K562 (cell line): Measurements from ENCODE around the gene RNF31.

ENCODE experiments used
- CEBPZ ChIP-seq: fragments of 150-350 bp; IDR thresholded peaks from 2 replicates; pipeline ENCODE4 v1.6.1; 2014; ENCODE audit warnings: low read depth, mild to moderate bottlenecking, low read length, borderline replicate concordance
- E2F5 ChIP-seq: sonication (generic); formaldehyde crosslinking; IDR thresholded peaks from 2 replicates; pipeline ENCODE4 v1.8.0; 2022; ENCODE audit warnings: mild to moderate bottlenecking, missing genetic modification reagents
- FOXK2 ChIP-seq, 2 experiments: fragments of 450-650 bp; IDR thresholded peaks in 1 of 2; conservative IDR thresholded peaks in 1 of 2; 2 replicates each; pipeline ENCODE4 v1.6.1; 2016; ENCODE audit warnings: low read depth in 2 of 2, mild to moderate bottlenecking in 1 of 2
- HDAC2 ChIP-seq: fragments of 450-650 bp; IDR thresholded peaks from 2 replicates; pipeline ENCODE4 v1.6.1; 2016; ENCODE audit warnings: mild to moderate bottlenecking
- HDAC8 ChIP-seq: fragments of 450-650 bp; IDR thresholded peaks from 2 replicates; pipeline ENCODE4 v1.6.1; 2016; ENCODE audit warnings: mild to moderate bottlenecking, missing genetic modification characterization, moderate library complexity, missing compliant biosample characterization
- KLF6 ChIP-seq: fragments of 250-450 bp; sonication (Bioruptor Pico); IDR thresholded peaks from 2 replicates; pipeline ENCODE4 v1.4.0; 2020; ENCODE audit warnings: mild to moderate bottlenecking, moderate library complexity, borderline replicate concordance
- MAX ChIP-seq: sonication (generic); formaldehyde crosslinking; IDR thresholded peaks from 2 replicates; pipeline ENCODE4 v1.9.0; 2022; ENCODE audit warnings: mild to moderate bottlenecking, missing genetic modification reagents
- NFIC ChIP-seq: fragments of 450-650 bp; IDR thresholded peaks from 2 replicates; pipeline ENCODE4 v1.6.1; 2017; ENCODE audit warnings: mild to moderate bottlenecking, inconsistent platforms
- XRCC4 ChIP-seq: IDR thresholded peaks from one replicate; pipeline ENCODE4 v1.6.1; 2011; ENCODE audit not compliant: insufficient read depth, insufficient read length; ENCODE audit errors: extremely low read depth
- YY1 ChIP-seq, 3 experiments: IDR thresholded peaks; 2 replicates each; pipeline ENCODE4 v1.6.1; 2011; ENCODE audit warnings: low read length in 2 of 3, mild to moderate bottlenecking in 2 of 3, moderate library complexity in 2 of 3, borderline replicate concordance in 1 of 3, control low read depth in 1 of 3, low read depth in 1 of 3; ENCODE audit not compliant: insufficient read depth in 3 of 3, insufficient replicate concordance in 2 of 3, control insufficient read depth in 1 of 3, insufficient read length in 1 of 3; ENCODE audit errors: extremely low read depth in 1 of 3
- ZNF408 ChIP-seq: fragments of 250-450 bp; sonication (Bioruptor Pico); IDR thresholded peaks from 2 replicates; pipeline ENCODE4 v1.4.0; 2020; ENCODE audit warnings: low read depth, mild to moderate bottlenecking, moderate library complexity
- ZNF436 ChIP-seq: fragments of 250-450, 450-650 bp; sonication (Bioruptor Pico); formaldehyde crosslinking; IDR thresholded peaks from 2 replicates; pipeline ENCODE4 v1.7.0; 2020; ENCODE audit warnings: mild to moderate bottlenecking
- TF ChIP-seq, protein P1 (sequence below), 2 experiments: fragments of 450-650 bp in 1 of 2; IDR thresholded peaks; 2 replicates each; pipeline ENCODE4 v1.6.1; 2011 to 2017; ENCODE audit warnings: low read depth in 2 of 2, antibody characterized with exemption in 1 of 2, borderline replicate concordance in 1 of 2, low read length in 1 of 2, mild to moderate bottlenecking in 1 of 2, mixed read lengths in 1 of 2; ENCODE audit not compliant: control insufficient read depth in 1 of 2

DNA sequence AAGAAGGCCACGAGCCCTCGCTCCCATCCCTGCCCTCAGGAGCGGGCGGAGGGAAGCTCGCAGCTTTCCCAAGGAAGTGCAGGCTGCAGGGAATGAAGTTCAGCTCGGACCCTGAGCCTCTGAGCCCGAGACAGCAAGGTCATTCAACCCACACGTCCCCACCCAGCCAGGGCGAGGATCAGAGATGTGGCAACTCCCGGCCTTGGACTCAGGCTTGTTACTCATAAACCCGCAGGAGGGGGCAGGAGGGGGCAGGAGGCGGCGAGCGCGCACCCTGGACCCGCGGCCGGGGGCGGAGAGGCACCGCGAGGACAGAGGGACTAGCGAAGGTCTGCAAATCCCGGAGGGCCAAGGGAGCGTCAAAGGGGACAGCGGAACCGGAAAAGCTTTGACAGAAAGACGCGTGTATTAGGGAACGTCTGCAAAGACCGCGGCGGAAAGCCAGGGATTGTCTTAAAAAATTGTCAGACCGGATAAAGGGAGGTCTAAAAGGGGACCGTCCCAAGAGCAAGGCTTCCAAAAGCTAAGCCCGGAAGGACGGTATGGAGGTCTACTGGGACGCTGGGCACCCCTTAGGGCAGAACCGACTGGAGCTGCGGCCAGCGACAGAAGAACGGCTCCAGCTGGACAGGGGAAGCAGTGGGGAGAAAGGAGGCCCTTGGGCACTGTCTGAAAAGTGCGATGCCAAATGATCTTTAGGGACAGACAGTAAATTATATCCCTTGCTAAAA lies 33.3 kb upstream of the RNF31 start:
- TF ChIP-seq ZNF436 (CRISPR knock-in tag) (no peak), FOXK2 (conservative IDR thresholded peaks at IDR 0.05 in 1 of 2, IDR thresholded peaks at IDR 0.05 in 1 of 2; ENCODE audit: low read depth in 2 of 2) (peak; percentile 43 to 50; a peak in 2 of 4 replicates), E2F5 (no peak), HDAC8 (no peak), CEBPZ (no peak), ZNF408 (CRISPR knock-in tag) (no peak), HDAC2 (no peak; the same call in none of the 2 replicates), KLF6 (CRISPR knock-in tag) (0 out of 2 replicates have a peak, but pooled peaks have one; percentile 13), NFIC (peak; percentile 4; the same call in 1 of the 2 replicates), XRCC4 (no peak), MAX (CRISPR knock-in tag) (peak; percentile 44), YY1 (IDR thresholded peaks at IDR 0.05; ENCODE audit: borderline replicate concordance in 1 of 3, control insufficient read depth in 1 of 3, extremely low read depth in 1 of 3, insufficient read depth in 3 of 3, insufficient read length in 1 of 3, insufficient replicate concordance in 2 of 3, low read depth in 1 of 3, low read length in 2 of 3) (peak in 2 of 3 experiments; percentile 9 to 42)
- TF ChIP-seq, protein P1, sequence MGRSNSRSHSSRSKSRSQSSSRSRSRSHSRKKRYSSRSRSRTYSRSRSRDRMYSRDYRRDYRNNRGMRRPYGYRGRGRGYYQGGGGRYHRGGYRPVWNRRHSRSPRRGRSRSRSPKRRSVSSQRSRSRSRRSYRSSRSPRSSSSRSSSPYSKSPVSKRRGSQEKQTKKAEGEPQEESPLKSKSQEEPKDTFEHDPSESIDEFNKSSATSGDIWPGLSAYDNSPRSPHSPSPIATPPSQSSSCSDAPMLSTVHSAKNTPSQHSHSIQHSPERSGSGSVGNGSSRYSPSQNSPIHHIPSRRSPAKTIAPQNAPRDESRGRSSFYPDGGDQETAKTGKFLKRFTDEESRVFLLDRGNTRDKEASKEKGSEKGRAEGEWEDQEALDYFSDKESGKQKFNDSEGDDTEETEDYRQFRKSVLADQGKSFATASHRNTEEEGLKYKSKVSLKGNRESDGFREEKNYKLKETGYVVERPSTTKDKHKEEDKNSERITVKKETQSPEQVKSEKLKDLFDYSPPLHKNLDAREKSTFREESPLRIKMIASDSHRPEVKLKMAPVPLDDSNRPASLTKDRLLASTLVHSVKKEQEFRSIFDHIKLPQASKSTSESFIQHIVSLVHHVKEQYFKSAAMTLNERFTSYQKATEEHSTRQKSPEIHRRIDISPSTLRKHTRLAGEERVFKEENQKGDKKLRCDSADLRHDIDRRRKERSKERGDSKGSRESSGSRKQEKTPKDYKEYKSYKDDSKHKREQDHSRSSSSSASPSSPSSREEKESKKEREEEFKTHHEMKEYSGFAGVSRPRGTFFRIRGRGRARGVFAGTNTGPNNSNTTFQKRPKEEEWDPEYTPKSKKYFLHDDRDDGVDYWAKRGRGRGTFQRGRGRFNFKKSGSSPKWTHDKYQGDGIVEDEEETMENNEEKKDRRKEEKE (IDR thresholded peaks at IDR 0.05; ENCODE audit: borderline replicate concordance in 1 of 2, control insufficient read depth in 1 of 2, low read depth in 2 of 2, low read length in 1 of 2), result no peak
